Measurements from ENCODE around the gene RANBP17. TPM values are rescaled to one million over a fixed set of nuclear protein-coding genes. Genes with fewer than 3 reads are reported as not detected.
"Not testable (repeated sequence)": the region's sequence is repeated elsewhere in the genome, so short reads cannot be mapped to it uniquely, and the experiment has no call there.

Gene RANBP17
- total RNA-seq, 1 experiment from 2014 or later, result 28.9 TPM

- not testable (repeated sequence) for H3K9me3 ChIP-seq (replicated peaks); H3K4me1 ChIP-seq; H3K36me3 ChIP-seq; H3K4me3 ChIP-seq; H3K27me3 ChIP-seq; H3K27ac ChIP-seq; DNase-seq
Observed at GRCh38 chr5:171297941-171298340, 436.1 kb downstream of the RANBP17 start.

DNA sequence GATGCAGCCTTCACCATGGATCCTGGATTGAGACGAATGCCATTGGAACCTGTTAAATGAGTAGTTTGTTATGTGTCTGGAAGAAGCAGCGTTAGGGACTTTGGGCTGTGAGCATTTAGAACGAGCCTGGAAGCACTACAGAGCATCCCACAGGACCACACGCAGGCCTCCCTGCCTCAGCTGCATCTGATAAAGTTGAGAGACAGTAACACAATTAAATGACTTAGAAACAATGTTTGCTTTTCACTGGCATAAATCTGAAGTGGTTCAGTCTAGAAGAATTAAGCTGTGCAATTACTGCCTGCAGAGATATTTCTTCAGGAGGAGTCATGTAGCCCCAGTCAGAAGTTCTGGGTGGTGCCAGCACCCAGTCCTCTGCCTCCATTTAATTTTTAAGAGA is 437.4 kb downstream of the RANBP17 start:
- H3K36me3 ChIP-seq, result no peaks in the 10 kb centered on the region; the same call in 1 of the 2 replicates
- no peaks in the 10 kb centered on the region for H3K27me3 ChIP-seq
- H3K27ac ChIP-seq, result no peak overlapping the region
- H3K4me1 ChIP-seq, result peaks cover 10% of the 10 kb centered on the region
- no peak overlapping the region for H3K4me3 ChIP-seq
- H3K9me3 ChIP-seq (replicated peaks), result no peaks in the 10 kb centered on the region
- DNase-seq, result no peak

- no peak for DNase-seq
- H3K4me3 ChIP-seq, result no peak overlapping the region
- peaks cover 10% of the 10 kb centered on the region for H3K4me1 ChIP-seq
- no peak overlapping the region for H3K27ac ChIP-seq
- H3K27me3 ChIP-seq, result no peaks in the 10 kb centered on the region
- no peaks in the 10 kb centered on the region; the same call in 1 of the 2 replicates for H3K36me3 ChIP-seq
- no peaks in the 10 kb centered on the region for H3K9me3 ChIP-seq (replicated peaks)
Observed at GRCh38 chr5:171299851-171300250, 438.0 kb downstream of the RANBP17 start.

DNA sequence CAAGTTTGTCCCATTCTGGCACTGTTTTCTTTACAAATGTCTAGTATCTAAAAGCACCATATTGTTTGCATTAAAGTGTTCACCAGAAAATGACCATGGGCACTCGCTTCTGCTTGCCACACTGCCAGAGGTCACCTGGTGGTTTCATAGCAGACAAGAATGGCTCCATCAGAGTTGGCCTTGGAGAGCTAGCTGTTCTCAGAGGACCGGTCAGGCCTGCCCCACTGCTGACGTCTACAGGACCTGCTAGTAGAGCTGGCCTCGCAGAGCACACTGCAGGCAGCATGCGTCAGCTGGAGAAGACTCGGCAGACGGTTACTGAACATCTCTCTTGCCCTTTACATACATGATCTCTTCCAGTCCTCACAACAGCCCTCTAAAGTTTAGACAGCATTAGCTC is 438.5 kb downstream of the RANBP17 start:
- DNase-seq, result no peak
- Histone ChIP-seq H3K4me3 (no peak overlapping the region), H3K36me3 (no peaks in the 10 kb centered on the region; the same call in 1 of the 2 replicates), H3K27me3 (no peaks in the 10 kb centered on the region), H3K27ac (no peak overlapping the region), H3K9me3 (replicated peaks) (no peaks in the 10 kb centered on the region), H3K4me1 (peaks cover 9% of the 10 kb centered on the region)

- H3K4me3 ChIP-seq, result no peak overlapping the region
- no peaks in the 10 kb centered on the region for H3K9me3 ChIP-seq (replicated peaks)
- H3K27me3 ChIP-seq, result no peaks in the 10 kb centered on the region
- no peaks in the 10 kb centered on the region; the same call in 1 of the 2 replicates for H3K36me3 ChIP-seq
- H3K27ac ChIP-seq, result no peak overlapping the region
- no peaks in the 10 kb centered on the region; the same call in 1 of the 2 replicates for H3K4me1 ChIP-seq
- DNase-seq, result no peak
Observed at GRCh38 chr5:171306166-171306565, 444.3 kb downstream of the RANBP17 start.

DNA sequence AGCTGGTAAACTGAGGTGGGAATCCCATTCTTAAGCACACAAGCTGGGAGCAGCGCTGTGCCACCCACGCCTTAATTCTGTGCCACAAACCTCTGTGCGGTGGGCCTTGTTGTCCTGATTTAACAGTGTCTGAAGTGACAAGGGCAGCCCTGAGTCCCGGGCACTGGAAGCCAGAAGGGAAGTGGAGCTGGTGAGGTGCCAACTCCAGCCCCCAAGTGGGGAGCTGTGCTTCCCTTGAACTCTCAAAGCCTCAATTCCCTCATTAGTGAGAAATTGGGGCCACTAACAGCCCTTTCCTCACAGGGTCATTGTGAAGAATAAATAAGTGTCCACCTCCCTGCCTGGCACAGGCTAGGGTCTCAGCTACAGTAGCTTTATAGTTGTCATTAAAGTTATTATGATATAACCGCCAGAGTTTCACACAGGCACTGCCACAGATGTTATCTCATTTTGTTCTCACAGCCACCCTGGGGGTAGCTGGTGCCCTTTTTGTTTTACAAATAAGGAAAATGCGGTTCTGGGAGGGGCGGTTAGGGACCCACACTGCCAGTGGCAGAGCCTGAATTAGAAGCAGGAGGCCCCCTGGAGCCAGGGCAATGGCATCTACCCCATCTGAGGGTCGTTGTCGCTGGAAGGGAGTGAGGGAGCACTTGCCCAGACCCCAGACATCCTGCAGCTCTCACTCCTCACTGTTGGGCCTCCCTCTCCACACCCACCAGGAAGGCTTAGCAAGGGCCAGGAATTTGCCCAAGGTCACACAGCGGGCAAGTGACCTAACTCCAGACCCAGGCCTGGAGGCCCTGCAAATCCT is 445.2 kb downstream of the RANBP17 start:
- no peak overlapping the region for H3K27ac ChIP-seq
- no peaks in the 10 kb centered on the region for H3K27me3 ChIP-seq
- H3K9me3 ChIP-seq (replicated peaks), result no peaks in the 10 kb centered on the region
- DNase-seq, result peak in 1 of 2 experiments; percentile 28
- H3K36me3 ChIP-seq, result no peaks in the 10 kb centered on the region; the same call in 1 of the 2 replicates
- H3K4me1 ChIP-seq, result no peaks in the 10 kb centered on the region; the same call in 1 of the 2 replicates
- no peak overlapping the region; the same call in 1 of the 2 replicates for H3K4me3 ChIP-seq

DNA sequence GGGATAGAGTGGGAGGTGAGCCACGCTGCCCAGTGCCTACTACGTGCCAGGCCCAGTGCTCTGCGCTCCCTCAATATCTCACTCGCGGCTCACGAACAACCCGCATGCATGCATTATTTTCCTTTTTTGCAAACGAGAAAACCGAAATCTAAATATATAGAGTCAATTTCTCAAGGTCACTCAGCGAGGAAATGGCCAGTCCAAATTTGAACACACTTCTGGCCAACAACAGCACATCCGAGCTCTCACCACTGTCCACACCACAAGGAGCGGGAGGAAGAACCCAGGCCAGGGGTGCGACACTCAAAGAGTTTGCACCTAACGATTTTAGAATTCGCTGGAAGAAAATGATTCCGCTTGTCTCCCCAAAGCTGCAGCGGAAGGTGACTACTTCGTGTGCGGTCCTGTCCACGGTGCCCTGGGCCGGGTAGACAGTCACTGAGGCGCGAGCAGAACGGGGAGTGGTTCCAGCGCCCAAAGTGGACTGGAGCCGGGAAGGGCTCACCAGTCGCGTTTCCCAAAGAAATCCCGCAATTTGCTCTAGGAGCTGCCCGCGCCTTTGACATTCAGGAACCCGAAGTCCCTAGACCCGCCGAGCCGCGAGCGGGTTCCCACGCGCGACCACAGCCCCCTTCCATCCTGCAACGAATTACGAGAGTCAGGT is 446.1 kb downstream of the RANBP17 start:
- H3K4me1 ChIP-seq, result no peaks in the 10 kb centered on the region; the same call in 1 of the 2 replicates
- no peaks in the 10 kb centered on the region for H3K27me3 ChIP-seq
- DNase-seq, result peak in 1 of 2 experiments; percentile 38
- no peaks in the 10 kb centered on the region; the same call in 1 of the 2 replicates for H3K36me3 ChIP-seq
- H3K9me3 ChIP-seq (replicated peaks), result no peaks in the 10 kb centered on the region
- peak overlapping the region; percentile 25; the same call in 1 of the 2 replicates for H3K27ac ChIP-seq
- H3K4me3 ChIP-seq, result peak overlapping the region; percentile 71

DNA sequence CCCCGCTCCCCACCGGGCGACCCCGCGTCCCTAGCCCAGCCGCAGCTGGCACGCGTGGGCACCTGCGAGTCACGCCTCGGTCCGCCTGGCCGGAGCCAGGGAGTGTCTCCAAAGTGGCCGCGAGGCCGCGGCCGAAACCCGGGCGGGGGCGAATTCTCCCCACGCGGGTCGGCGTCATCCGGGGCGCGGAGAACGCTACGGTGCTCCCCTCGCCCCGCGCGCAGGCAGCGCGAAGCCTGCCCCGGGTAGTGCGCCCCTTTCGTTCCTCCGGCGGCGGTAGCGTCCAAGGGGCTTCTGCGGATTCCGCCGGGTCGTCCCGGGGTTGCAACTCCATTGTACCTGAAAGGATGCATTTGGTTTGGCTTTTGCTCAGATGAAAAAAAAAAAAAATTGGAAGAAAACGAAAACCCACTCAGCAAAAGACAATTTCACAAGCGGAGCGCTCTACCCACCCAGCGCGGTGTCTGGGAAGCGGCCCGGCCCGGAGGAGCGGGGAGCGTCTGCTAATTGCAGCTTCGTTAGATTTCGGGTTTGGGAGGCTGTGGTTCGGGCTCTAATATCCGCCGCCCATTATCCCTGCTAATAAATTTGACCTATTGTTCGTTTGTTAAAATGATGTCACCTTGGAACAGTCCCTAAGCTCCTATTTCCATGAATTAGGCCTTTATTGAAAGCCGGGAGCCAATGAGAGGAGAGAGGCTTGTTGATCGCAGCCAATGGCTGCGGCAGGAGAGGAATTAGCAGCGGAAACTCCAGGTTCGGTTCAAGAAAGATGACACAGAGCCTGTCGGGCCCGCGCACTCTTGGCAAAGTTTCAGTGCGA is 446.8 kb downstream of the RANBP17 start, which contains the start of gene TLX3:
Gene TLX3, plus strand, starts transcription at position 796 of the 823 bp plus-strand sequence. CDS start 118 bp downstream, outside the sequence.
- DNase-seq, result peak; percentile 91 to 97
- H3K4me3 ChIP-seq, result peak within 1 kb of the TSS; percentile 71
- H3K27ac ChIP-seq, result peak within 1 kb of the TSS; percentile 65
- H3K9me3 ChIP-seq (replicated peaks), result no peaks in the 10 kb centered on the region
- H3K4me1 ChIP-seq, result no peaks in the 10 kb centered on the region; the same call in 1 of the 2 replicates
- H3K27me3 ChIP-seq, result no peaks in the 10 kb centered on the region
- no peaks in the 10 kb centered on the region; the same call in 1 of the 2 replicates for H3K36me3 ChIP-seq

- H3K36me3 ChIP-seq, result no peaks in the 10 kb centered on the region; the same call in 1 of the 2 replicates
- H3K4me3 ChIP-seq, result peak overlapping the region; percentile 71
- peak overlapping the region; percentile 65 for H3K27ac ChIP-seq
- no peak for DNase-seq
- no peaks in the 10 kb centered on the region for H3K9me3 ChIP-seq (replicated peaks)
- H3K4me1 ChIP-seq, result no peaks in the 10 kb centered on the region; the same call in 1 of the 2 replicates
- no peaks in the 10 kb centered on the region for H3K27me3 ChIP-seq
Observed at GRCh38 chr5:171309276-171310211, 447.7 kb downstream of the RANBP17 start.

- H3K36me3 ChIP-seq, result no peaks in the 10 kb centered on the region; the same call in 1 of the 2 replicates
Observed at GRCh38 chr5:171310212-171310818, 448.5 kb downstream of the RANBP17 start.

DNA sequence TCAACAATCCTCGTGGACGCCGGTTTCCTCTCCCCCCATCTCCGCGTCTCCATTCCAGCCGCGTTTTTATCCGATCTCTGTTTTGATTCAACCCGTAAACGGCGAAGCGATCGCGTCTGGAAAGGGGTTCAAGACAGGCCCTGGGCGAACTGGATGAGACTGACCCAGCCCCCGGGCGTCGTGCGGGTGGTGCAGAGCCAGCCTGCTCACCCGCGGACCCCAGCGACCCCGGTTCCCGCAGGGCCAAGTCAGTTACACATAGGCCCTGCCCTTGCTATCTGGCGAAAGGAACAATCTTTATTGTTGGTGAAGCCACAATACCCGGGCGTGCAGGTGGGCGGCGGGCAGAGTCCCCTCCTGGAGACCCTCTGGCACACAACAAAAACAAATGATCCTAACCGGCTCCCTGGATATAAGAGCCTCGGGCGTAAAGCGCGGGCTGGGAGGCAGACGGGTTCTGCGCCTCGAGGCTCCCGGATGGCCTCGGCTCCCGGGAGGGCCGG is 449.1 kb downstream of the RANBP17 start:
- DNase-seq, result no peak
- Histone ChIP-seq H3K36me3 (no peaks in the 10 kb centered on the region; the same call in 1 of the 2 replicates), H3K4me3 (no peak overlapping the region), H3K27me3 (no peaks in the 10 kb centered on the region), H3K4me1 (no peaks in the 10 kb centered on the region; the same call in 1 of the 2 replicates), H3K9me3 (replicated peaks) (no peaks in the 10 kb centered on the region), H3K27ac (no peak overlapping the region)

More at GRCh38 chr5:171310212-171310818, 448.5 kb downstream of the RANBP17 start:
- Histone ChIP-seq H3K4me1 (no peaks in the 10 kb centered on the region; the same call in 1 of the 2 replicates), H3K27ac (no peak overlapping the region), H3K9me3 (replicated peaks) (no peaks in the 10 kb centered on the region), H3K4me3 (peak overlapping the region; percentile 71), H3K27me3 (no peaks in the 10 kb centered on the region)
- no peak for DNase-seq

DNA sequence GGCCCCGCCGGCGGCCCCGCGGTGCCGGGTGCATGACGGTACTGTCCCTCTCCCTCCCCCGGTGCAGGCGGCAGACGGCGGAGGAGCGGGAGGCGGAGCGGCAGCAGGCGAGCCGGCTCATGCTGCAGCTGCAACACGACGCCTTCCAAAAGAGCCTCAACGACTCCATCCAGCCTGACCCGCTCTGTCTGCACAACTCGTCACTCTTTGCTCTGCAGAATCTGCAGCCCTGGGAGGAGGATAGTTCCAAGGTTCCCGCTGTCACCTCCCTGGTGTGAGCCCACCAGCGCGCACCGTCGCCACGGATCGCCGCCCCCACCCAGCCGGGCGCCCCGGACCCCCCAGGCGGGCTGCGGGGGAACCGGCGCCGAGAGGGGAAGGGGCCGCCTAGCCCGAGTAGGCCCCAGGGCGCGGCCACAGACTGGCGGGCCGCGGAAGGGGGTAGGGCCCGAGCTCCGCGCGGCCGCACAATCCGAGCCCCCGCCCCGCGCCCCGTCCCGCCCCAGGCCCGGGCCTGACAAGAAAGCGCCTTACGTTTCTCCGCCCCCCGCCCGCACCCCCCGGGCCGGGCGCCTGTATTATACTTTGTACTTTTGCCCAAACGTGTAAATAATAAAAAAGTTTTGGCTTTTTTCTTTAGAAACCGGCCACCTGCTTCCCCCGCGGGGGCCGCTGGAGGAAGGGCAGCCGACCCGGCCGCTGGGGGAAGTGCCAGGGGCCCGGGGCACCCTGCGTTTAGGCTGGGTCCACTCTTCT is 449.7 kb downstream of the RANBP17 start:
- no peak overlapping the region for H3K4me3 ChIP-seq
- DNase-seq, result no peak

More for the DNA sequence above, 449.7 kb downstream of the RANBP17 start:
- Histone ChIP-seq H3K4me1 (no peaks in the 10 kb centered on the region; the same call in 1 of the 2 replicates), H3K36me3 (no peaks in the 10 kb centered on the region; the same call in 1 of the 2 replicates), H3K9me3 (replicated peaks) (no peaks in the 10 kb centered on the region), H3K27me3 (no peaks in the 10 kb centered on the region), H3K27ac (no peak overlapping the region)

Data from SJCRH30 (cell line).